ENCODE results near the gene CMBL.
"Not testable (repeated sequence)": the region's sequence is repeated elsewhere in the genome, so short reads cannot be mapped to it uniquely, and the experiment has no call there.

DNA sequence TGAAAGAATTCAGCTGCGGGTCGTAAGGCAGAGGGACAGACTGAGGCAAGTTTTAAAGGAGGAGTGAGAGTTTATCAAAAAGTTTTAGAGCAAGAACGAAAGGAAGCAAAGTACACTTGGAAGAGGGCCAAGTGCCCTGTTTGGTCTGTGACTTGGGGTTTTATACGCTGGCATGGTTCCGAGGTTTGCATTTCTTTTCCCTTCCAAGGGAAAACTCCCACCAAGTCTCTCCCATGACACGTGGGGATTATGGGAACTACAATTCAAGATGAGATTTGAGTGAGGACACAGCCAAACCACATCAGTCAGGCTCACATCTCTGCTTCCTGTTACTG, 34.9 kb downstream of the CMBL start:
- TF ChIP-seq, protein P1, sequence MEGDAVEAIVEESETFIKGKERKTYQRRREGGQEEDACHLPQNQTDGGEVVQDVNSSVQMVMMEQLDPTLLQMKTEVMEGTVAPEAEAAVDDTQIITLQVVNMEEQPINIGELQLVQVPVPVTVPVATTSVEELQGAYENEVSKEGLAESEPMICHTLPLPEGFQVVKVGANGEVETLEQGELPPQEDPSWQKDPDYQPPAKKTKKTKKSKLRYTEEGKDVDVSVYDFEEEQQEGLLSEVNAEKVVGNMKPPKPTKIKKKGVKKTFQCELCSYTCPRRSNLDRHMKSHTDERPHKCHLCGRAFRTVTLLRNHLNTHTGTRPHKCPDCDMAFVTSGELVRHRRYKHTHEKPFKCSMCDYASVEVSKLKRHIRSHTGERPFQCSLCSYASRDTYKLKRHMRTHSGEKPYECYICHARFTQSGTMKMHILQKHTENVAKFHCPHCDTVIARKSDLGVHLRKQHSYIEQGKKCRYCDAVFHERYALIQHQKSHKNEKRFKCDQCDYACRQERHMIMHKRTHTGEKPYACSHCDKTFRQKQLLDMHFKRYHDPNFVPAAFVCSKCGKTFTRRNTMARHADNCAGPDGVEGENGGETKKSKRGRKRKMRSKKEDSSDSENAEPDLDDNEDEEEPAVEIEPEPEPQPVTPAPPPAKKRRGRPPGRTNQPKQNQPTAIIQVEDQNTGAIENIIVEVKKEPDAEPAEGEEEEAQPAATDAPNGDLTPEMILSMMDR (IDR thresholded peaks at IDR 0.05), result not testable (repeated sequence)
- not testable (repeated sequence) for TF ChIP-seq POLR2A (IDR thresholded peaks at IDR 0.05)

Data from Peyer's patch (tissue), 4 donors.